SJCRH30 (cell line): ENCODE measurements around the gene ASAP2. TPM values are rescaled to one million over a fixed set of nuclear protein-coding genes. Genes with fewer than 3 reads are reported as not detected.

ENCODE experiments used
- DNase-seq, 2 experiments: peaks; one replicate each; pipeline ENCODE4 v3.0.0-alpha.2; 2015 to 2020
- H3K27ac ChIP-seq: fragments of 250-450 bp; sonication (Bioruptor Pico); 2 replicates; pipeline ENCODE4 v1.5.1; 2020; ENCODE audit warnings: mild to moderate bottlenecking, moderate library complexity
- H3K27me3 ChIP-seq: fragments of 250-450 bp; sonication (Bioruptor Pico); 2 replicates; pipeline ENCODE4 v1.5.1; 2020; ENCODE audit warnings: mild to moderate bottlenecking, moderate library complexity
- H3K36me3 ChIP-seq: fragments of 250-450 bp; sonication (Bioruptor Pico); 2 replicates; pipeline ENCODE4 v1.5.1; 2020; ENCODE audit warnings: mild to moderate bottlenecking, moderate library complexity
- H3K4me1 ChIP-seq: fragments of 250-450 bp; sonication (Bioruptor Pico); 2 replicates; pipeline ENCODE4 v1.5.1; 2020; ENCODE audit warnings: mild to moderate bottlenecking, moderate library complexity
- H3K4me3 ChIP-seq: fragments of 250-450 bp; sonication (Bioruptor Pico); 2 replicates; pipeline ENCODE4 v1.5.1; 2020; ENCODE audit warnings: mild to moderate bottlenecking, moderate library complexity
- H3K9me3 ChIP-seq: fragments of 250-450 bp; sonication (Bioruptor Pico); replicated peaks from 2 replicates; pipeline ENCODE4 v1.5.1; 2020; ENCODE audit warnings: mild to moderate bottlenecking, moderate library complexity
- total RNA-seq: library from RNA; depleted of rRNA; stranded (reverse); fragments of >200 nt; shearing (Covaris generic); gene quantifications from 2 replicates; pipeline ENCODE4 v1.2.3, GENCODE V29; 2014

ASAP2 gene
- total RNA-seq, 1 experiment from 2014 or later = 32.6 TPM

- Histone ChIP-seq H3K27me3 (no peaks in the 10 kb centered on the region), H3K9me3 (no peaks in the 10 kb centered on the region), H3K4me3 (no peak overlapping the region), H3K27ac (no peak overlapping the region), H3K4me1 (no peaks in the 10 kb centered on the region), H3K36me3 (peaks cover 18% of the 10 kb centered on the region; the same call in 1 of the 2 replicates)
- DNase-seq = no peak
Measured at GRCh38 chr2:9298583-9298982, 92.0 kb downstream of the ASAP2 start.

GRCh38 chr2:9299161-9300100, 92.8 kb downstream of the ASAP2 start:
- Histone ChIP-seq H3K4me3 (no peak overlapping the region), H3K9me3 (no peaks in the 10 kb centered on the region), H3K36me3 (peaks cover 18% of the 10 kb centered on the region; the same call in 1 of the 2 replicates), H3K4me1 (no peaks in the 10 kb centered on the region), H3K27ac (no peak overlapping the region), H3K27me3 (no peaks in the 10 kb centered on the region)
- DNase-seq = no peak

DNA sequence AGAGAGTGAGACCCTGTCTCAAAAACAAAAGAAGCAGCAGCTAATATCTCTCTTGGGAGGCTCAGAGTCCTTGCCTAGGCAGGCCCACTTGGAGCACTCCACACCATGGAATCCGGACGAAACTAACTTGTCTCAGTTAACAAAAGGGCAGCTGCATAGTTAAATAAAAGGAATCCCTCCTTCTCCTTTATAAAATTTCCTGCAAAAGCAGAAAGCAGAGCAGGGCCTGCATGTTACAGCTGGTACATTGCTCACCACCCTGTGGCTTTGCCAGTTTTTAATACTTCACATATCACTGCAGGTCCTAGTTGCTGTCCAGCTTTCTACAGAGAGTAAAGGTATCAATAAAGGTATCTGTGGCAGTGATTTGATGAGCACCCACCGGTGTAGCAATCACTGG, 93.6 kb downstream of the ASAP2 start:
- Histone ChIP-seq H3K27me3 (no peaks in the 10 kb centered on the region), H3K9me3 (no peaks in the 10 kb centered on the region), H3K4me3 (no peak overlapping the region), H3K36me3 (peaks cover 18% of the 10 kb centered on the region; the same call in 1 of the 2 replicates), H3K4me1 (no peaks in the 10 kb centered on the region), H3K27ac (no peak overlapping the region)
- DNase-seq = no peak

DNA sequence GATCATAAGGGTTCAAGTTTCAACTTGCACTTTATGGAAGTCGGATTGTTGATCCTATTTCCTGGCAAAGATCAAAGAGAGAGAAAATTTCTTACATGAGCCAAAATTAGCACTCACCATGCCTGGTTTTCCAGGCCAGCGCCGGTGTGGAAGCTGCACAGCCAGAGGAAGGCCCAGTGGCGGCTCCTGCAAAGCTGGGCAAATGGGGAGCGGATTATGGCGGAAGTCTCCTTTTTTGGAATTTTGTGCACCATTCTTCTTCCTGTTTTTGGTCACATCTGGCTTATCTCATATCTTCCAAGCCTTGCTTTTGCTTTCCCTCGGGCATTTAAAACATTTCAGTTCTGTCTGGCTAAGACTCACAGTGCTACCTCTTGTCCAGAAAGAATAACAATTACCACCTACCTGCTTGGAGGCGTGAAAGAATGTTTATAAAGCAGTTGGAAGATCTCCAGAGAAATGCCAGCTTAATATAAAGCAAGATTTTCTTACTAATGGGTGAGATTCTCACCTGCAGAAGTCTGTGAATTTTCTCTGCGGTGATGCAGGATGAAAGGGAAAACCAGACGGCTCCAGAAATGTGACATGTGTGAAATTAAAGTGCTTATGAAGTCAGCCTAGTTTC, 94.3 kb downstream of the ASAP2 start:
- no peaks in the 10 kb centered on the region for H3K9me3 ChIP-seq
- H3K4me3 ChIP-seq = no peak overlapping the region
- peaks cover 18% of the 10 kb centered on the region; the same call in 1 of the 2 replicates for H3K36me3 ChIP-seq
- DNase-seq = no peak
- no peak overlapping the region for H3K27ac ChIP-seq
- H3K27me3 ChIP-seq = no peaks in the 10 kb centered on the region
- no peaks in the 10 kb centered on the region for H3K4me1 ChIP-seq

DNA sequence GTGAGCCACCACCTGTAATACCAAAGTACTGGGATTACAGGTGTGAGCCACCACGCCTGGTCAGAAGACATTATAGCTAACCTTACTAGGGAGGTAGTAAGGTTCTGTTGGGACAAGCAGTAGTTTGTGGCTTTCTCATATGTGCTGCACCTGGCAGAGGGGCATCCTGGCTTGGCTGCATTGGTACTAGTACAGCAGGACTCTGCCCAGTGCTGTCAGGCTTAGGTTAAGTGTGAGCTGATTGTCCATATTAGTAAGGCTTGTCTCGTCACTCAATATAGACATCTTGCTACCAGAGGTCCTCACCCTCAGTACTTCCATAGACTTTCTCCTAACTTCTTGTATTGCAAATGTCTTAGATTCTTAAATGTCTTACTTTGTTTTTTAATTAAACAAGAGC, 96.1 kb downstream of the ASAP2 start:
- no peaks in the 10 kb centered on the region for H3K27me3 ChIP-seq
- H3K4me1 ChIP-seq = no peaks in the 10 kb centered on the region
- DNase-seq = no peak
- H3K4me3 ChIP-seq = no peak overlapping the region
- no peaks in the 10 kb centered on the region for H3K9me3 ChIP-seq
- H3K36me3 ChIP-seq = peaks cover 18% of the 10 kb centered on the region; the same call in 1 of the 2 replicates
- H3K27ac ChIP-seq = no peak overlapping the region

- no peak overlapping the region for H3K4me3 ChIP-seq
- no peak overlapping the region for H3K27ac ChIP-seq
- no peaks in the 10 kb centered on the region for H3K9me3 ChIP-seq
- H3K36me3 ChIP-seq = peaks cover 18% of the 10 kb centered on the region; the same call in 1 of the 2 replicates
- H3K4me1 ChIP-seq = no peaks in the 10 kb centered on the region
- no peaks in the 10 kb centered on the region for H3K27me3 ChIP-seq
- no peak for DNase-seq
Measured at GRCh38 chr2:9303528-9304225, 97.1 kb downstream of the ASAP2 start.

GRCh38 chr2:9306911-9307310, 100.3 kb downstream of the ASAP2 start:
- H3K4me1 ChIP-seq = peaks cover 23% of the 10 kb centered on the region
- H3K9me3 ChIP-seq = no peaks in the 10 kb centered on the region
- peaks cover 6% of the 10 kb centered on the region; the same call in 1 of the 2 replicates for H3K36me3 ChIP-seq
- no peak overlapping the region for H3K4me3 ChIP-seq
- no peaks in the 10 kb centered on the region for H3K27me3 ChIP-seq
- DNase-seq = no peak
- no peak overlapping the region for H3K27ac ChIP-seq

DNA sequence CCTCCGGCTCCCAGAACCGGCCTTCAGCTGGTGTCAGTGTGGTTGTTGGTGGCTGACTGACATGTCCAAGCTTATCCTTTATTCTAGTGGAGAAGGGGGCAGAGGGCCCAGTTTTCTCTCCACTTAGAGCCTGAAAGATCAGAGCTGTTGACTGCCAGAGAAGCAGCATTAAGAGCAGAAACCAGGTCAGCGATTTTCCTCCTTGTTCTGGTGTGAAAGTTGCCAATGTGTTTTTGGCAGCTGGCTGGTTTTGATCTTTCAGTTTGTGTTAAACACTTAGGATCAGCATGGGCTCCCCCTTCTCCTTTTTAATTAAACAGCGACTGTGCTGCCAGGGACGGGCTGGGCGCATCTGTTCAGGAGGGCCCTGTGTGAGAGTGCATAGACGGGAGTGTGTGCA, 100.9 kb downstream of the ASAP2 start:
- H3K4me3 ChIP-seq = no peak overlapping the region
- no peaks in the 10 kb centered on the region for H3K9me3 ChIP-seq
- H3K36me3 ChIP-seq = peaks cover 4% of the 10 kb centered on the region; the same call in 1 of the 2 replicates
- DNase-seq = no peak
- H3K27me3 ChIP-seq = no peaks in the 10 kb centered on the region
- H3K27ac ChIP-seq = no peak overlapping the region
- H3K4me1 ChIP-seq = peaks cover 27% of the 10 kb centered on the region

- H3K4me1 ChIP-seq = peaks cover 32% of the 10 kb centered on the region
- no peak overlapping the region for H3K27ac ChIP-seq
- no peaks in the 10 kb centered on the region for H3K9me3 ChIP-seq
- no peak for DNase-seq
- H3K27me3 ChIP-seq = no peaks in the 10 kb centered on the region
- H3K4me3 ChIP-seq = no peak overlapping the region
- peaks cover 2% of the 10 kb centered on the region; the same call in 1 of the 2 replicates for H3K36me3 ChIP-seq
Measured at GRCh38 chr2:9308186-9308955, 101.8 kb downstream of the ASAP2 start.

DNA sequence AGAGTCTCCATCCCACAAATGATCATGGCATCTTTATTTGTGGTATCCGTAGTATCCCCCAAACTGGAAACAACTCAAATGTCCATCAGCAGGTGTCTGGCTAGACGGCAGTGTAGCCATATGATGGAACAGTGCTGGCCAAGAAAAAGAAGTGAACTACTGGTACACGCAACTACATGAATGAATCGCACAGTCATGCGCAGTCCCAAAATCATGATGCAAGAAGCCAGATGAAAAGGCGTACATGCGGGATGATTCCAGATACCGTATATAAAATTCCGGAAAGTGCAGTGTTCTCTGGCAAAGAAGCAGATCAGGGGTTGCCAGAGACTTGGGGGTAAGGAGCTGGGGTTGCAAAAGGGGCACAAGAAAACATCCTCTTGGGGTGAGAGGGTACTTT, 102.5 kb downstream of the ASAP2 start:
- Histone ChIP-seq H3K9me3 (no peaks in the 10 kb centered on the region), H3K27me3 (no peaks in the 10 kb centered on the region), H3K27ac (no peak overlapping the region), H3K36me3 (peaks cover 2% of the 10 kb centered on the region; the same call in 1 of the 2 replicates), H3K4me3 (no peak overlapping the region), H3K4me1 (peaks cover 36% of the 10 kb centered on the region)
- no peak for DNase-seq

DNA sequence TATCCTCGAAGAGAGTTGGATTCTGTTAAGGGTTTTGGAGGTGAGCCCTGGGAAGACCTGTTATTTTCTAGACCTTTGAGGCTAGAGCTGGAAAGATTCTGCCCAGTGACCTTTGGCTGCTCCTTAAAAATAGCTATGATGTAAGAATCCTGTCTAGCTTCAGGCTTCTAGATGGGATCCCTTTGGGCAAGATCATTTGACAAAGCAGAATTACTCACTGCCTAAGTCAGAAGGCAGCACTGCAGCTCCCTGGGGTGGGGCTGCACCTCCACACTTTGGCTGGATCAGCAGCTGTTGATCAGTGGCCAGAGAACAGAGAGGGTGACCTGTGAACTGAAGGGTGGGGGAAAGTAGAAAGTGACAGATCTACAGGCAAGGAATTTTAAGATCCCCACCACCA, 103.8 kb downstream of the ASAP2 start:
- peak; percentile 54 to 59 for DNase-seq
- H3K4me1 ChIP-seq = peaks cover 36% of the 10 kb centered on the region

DNA sequence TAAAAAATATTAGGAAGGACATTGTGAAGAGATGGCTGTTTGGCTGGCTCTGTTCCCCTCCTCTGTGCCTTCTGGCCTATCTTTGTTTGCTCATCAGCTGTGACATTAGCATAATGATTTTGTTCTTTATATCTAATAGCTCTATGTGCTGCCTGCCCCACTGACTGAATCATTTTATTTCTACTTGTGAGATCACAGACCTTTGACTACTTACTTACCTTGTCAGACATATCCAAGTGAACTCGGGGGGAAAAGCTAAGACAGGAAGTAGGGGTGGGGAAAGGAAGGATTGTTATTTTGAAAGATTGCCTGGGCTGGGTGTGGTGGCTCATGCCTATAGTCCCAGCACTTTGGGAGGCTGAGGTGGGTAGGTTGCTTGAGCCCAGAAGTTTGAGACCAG, 104.2 kb downstream of the ASAP2 start:
- Histone ChIP-seq H3K27ac (peak overlapping the region; percentile 58), H3K36me3 (peaks cover 2% of the 10 kb centered on the region; the same call in 1 of the 2 replicates), H3K4me3 (no peak overlapping the region), H3K4me1 (peaks cover 36% of the 10 kb centered on the region), H3K27me3 (no peaks in the 10 kb centered on the region), H3K9me3 (no peaks in the 10 kb centered on the region)
- no peak for DNase-seq

More for the DNA sequence above, 103.8 kb downstream of the ASAP2 start:
- Histone ChIP-seq H3K9me3 (no peaks in the 10 kb centered on the region), H3K36me3 (peaks cover 2% of the 10 kb centered on the region; the same call in 1 of the 2 replicates), H3K27ac (peak overlapping the region; percentile 58), H3K27me3 (no peaks in the 10 kb centered on the region), H3K4me3 (no peak overlapping the region)

GRCh38 chr2:9311488-9311887, 104.9 kb downstream of the ASAP2 start:
- peak overlapping the region; percentile 58 for H3K27ac ChIP-seq
- peak; percentile 58 to 60 for DNase-seq
- H3K27me3 ChIP-seq = no peaks in the 10 kb centered on the region
- H3K4me1 ChIP-seq = peaks cover 36% of the 10 kb centered on the region
- no peaks in the 10 kb centered on the region for H3K9me3 ChIP-seq
- H3K4me3 ChIP-seq = no peak overlapping the region
- peaks cover 2% of the 10 kb centered on the region; the same call in 1 of the 2 replicates for H3K36me3 ChIP-seq

- peaks cover 2% of the 10 kb centered on the region; the same call in 1 of the 2 replicates for H3K36me3 ChIP-seq
- no peak overlapping the region for H3K27ac ChIP-seq
Measured at GRCh38 chr2:9312591-9312990, 106.0 kb downstream of the ASAP2 start.

More at GRCh38 chr2:9312591-9312990, 106.0 kb downstream of the ASAP2 start:
- Histone ChIP-seq H3K4me1 (peaks cover 36% of the 10 kb centered on the region), H3K27me3 (no peaks in the 10 kb centered on the region), H3K4me3 (no peak overlapping the region), H3K9me3 (no peaks in the 10 kb centered on the region)
- DNase-seq = no peak
